ENCODE results near the gene HOXA5.

Gene HOXA5

DNA sequence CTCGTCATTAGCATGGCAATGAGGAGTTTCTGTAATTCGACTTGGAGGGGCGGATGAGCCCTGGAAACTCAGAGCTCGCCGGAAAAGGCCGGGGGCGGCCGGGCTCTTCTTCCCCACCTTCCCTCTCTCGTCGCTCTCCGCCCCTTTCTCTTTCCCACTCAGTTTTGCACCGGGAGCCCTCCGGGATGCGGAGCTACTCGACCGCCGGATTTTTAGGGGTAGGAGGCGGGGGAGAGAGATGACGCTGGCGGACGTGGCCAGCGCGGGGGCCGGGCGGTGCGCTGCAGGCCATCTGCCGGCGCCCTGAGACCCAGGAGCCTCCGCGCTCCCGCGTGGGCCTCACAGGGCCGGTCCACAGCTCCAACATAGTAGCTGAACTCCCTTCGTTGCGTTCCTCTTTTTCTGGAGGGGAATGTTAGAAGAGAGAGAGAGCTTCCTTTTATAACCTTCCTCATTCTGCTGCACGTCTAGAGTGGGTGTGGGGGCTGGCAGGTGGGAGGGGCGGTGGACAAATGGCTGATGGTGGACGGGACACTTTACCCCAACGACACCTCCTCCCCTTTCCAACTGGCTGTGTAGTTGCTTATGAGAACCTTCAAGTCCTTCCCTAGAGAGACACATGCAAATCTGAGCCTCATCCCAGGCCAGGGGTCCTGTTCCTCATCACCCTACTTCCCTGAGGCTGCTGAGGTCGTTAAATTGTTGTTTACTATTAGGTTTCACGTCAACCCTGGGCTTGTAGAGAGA, 46.5 kb downstream of the HOXA5 start:
- Histone ChIP-seq H3K36me3 (replicated peaks; ENCODE audit: insufficient read depth, low read length) (no peaks in the 10 kb centered on the region), H3K9me2 (replicated peaks; ENCODE audit: insufficient read depth, low read length) (no peaks in the 10 kb centered on the region), H3K9me3 (replicated peaks; ENCODE audit: insufficient read depth, low read length) (no peaks in the 10 kb centered on the region), H3K4me3 (ENCODE audit: low read length) (peak overlapping the region; percentile 94), H3K9ac (ENCODE audit: low read length) (peak overlapping the region; percentile 37; the same call in 1 of the 2 replicates), H3F3A (ENCODE audit: insufficient read depth, low read length) (no peaks in the 10 kb centered on the region), H3K79me2 (ENCODE audit: low read length) (no peaks in the 10 kb centered on the region), H3K27ac (ENCODE audit: low read length) (no peak overlapping the region), H3K4me1 (ENCODE audit: low read length) (no peaks in the 10 kb centered on the region), H3K4me2 (ENCODE audit: low read depth, low read length) (peak overlapping the region; percentile 90), H3K27me3 (replicated peaks; ENCODE audit: insufficient read depth, low read length) (peaks cover 16% of the 10 kb centered on the region), H2AFZ (ENCODE audit: low read length) (peak overlapping the region; percentile 95), H4K20me1 (ENCODE audit: insufficient read depth, low read length) (no peaks in the 10 kb centered on the region)
- no peak for DNase-seq
- no peak for TF ChIP-seq EZH2 (optimal IDR thresholded peaks at IDR 0.05; ENCODE audit: low read depth, low read length)
- TF ChIP-seq EZH2phosphoT487 (IDR thresholded peaks at IDR 0.05; ENCODE audit: low read length): no peak
- no peak for TF ChIP-seq CTCF (IDR thresholded peaks at IDR 0.05; ENCODE audit: low read length)

GRCh38 chr7:27095897-27096767, 47.3 kb downstream of the HOXA5 start, which contains the start of gene HOXA1:
TSS of gene HOXA1 (minus strand) at chr7:27096000. CDS start at chr7:27095912, 88 bp downstream.
- H3K27ac ChIP-seq (ENCODE audit: low read length): no peak within 1 kb of the TSS
- H3K4me1 ChIP-seq (ENCODE audit: low read length): no peaks in the 10 kb centered on the region
- H3K27me3 ChIP-seq (replicated peaks; ENCODE audit: insufficient read depth, low read length): peaks cover 16% of the 10 kb centered on the region

More at GRCh38 chr7:27095897-27096767, 47.3 kb downstream of the HOXA5 start, which contains the start of gene HOXA1:
- peak within 1 kb of the TSS; percentile 37; the same call in 1 of the 2 replicates for H3K9ac ChIP-seq (ENCODE audit: low read length)
- no peaks in the 10 kb centered on the region for H3K79me2 ChIP-seq (ENCODE audit: low read length)
- no peak for TF ChIP-seq CTCF (IDR thresholded peaks at IDR 0.05; ENCODE audit: low read length)
- DNase-seq: peak; percentile 75
- no peaks in the 10 kb centered on the region for H3K9me2 ChIP-seq (replicated peaks; ENCODE audit: insufficient read depth, low read length)
- no peaks in the 10 kb centered on the region for H3F3A ChIP-seq (ENCODE audit: insufficient read depth, low read length)
- H3K4me3 ChIP-seq (ENCODE audit: low read length): peak within 1 kb of the TSS; percentile 94
- H2AFZ ChIP-seq (ENCODE audit: low read length): peak within 1 kb of the TSS; percentile 95
- H3K9me3 ChIP-seq (replicated peaks; ENCODE audit: insufficient read depth, low read length): no peaks in the 10 kb centered on the region
- H3K4me2 ChIP-seq (ENCODE audit: low read depth, low read length): peak within 1 kb of the TSS; percentile 90
- H3K36me3 ChIP-seq (replicated peaks; ENCODE audit: insufficient read depth, low read length): no peaks in the 10 kb centered on the region
- H4K20me1 ChIP-seq (ENCODE audit: insufficient read depth, low read length): no peaks in the 10 kb centered on the region

All from MM.1S (cell line).